Measurements from ENCODE around the gene MAT1A. TPM values are rescaled to one million over a fixed set of nuclear protein-coding genes. Genes with fewer than 3 reads are reported as not detected.

The MAT1A gene
- total and polyA plus RNA-seq, 2 experiments from 2014 or later = 0.97 to 8.0 TPM

GRCh38 chr10:80321183-80321582 lies 31.7 kb upstream of the MAT1A start (continued):
- TF ChIP-seq, protein P1, sequence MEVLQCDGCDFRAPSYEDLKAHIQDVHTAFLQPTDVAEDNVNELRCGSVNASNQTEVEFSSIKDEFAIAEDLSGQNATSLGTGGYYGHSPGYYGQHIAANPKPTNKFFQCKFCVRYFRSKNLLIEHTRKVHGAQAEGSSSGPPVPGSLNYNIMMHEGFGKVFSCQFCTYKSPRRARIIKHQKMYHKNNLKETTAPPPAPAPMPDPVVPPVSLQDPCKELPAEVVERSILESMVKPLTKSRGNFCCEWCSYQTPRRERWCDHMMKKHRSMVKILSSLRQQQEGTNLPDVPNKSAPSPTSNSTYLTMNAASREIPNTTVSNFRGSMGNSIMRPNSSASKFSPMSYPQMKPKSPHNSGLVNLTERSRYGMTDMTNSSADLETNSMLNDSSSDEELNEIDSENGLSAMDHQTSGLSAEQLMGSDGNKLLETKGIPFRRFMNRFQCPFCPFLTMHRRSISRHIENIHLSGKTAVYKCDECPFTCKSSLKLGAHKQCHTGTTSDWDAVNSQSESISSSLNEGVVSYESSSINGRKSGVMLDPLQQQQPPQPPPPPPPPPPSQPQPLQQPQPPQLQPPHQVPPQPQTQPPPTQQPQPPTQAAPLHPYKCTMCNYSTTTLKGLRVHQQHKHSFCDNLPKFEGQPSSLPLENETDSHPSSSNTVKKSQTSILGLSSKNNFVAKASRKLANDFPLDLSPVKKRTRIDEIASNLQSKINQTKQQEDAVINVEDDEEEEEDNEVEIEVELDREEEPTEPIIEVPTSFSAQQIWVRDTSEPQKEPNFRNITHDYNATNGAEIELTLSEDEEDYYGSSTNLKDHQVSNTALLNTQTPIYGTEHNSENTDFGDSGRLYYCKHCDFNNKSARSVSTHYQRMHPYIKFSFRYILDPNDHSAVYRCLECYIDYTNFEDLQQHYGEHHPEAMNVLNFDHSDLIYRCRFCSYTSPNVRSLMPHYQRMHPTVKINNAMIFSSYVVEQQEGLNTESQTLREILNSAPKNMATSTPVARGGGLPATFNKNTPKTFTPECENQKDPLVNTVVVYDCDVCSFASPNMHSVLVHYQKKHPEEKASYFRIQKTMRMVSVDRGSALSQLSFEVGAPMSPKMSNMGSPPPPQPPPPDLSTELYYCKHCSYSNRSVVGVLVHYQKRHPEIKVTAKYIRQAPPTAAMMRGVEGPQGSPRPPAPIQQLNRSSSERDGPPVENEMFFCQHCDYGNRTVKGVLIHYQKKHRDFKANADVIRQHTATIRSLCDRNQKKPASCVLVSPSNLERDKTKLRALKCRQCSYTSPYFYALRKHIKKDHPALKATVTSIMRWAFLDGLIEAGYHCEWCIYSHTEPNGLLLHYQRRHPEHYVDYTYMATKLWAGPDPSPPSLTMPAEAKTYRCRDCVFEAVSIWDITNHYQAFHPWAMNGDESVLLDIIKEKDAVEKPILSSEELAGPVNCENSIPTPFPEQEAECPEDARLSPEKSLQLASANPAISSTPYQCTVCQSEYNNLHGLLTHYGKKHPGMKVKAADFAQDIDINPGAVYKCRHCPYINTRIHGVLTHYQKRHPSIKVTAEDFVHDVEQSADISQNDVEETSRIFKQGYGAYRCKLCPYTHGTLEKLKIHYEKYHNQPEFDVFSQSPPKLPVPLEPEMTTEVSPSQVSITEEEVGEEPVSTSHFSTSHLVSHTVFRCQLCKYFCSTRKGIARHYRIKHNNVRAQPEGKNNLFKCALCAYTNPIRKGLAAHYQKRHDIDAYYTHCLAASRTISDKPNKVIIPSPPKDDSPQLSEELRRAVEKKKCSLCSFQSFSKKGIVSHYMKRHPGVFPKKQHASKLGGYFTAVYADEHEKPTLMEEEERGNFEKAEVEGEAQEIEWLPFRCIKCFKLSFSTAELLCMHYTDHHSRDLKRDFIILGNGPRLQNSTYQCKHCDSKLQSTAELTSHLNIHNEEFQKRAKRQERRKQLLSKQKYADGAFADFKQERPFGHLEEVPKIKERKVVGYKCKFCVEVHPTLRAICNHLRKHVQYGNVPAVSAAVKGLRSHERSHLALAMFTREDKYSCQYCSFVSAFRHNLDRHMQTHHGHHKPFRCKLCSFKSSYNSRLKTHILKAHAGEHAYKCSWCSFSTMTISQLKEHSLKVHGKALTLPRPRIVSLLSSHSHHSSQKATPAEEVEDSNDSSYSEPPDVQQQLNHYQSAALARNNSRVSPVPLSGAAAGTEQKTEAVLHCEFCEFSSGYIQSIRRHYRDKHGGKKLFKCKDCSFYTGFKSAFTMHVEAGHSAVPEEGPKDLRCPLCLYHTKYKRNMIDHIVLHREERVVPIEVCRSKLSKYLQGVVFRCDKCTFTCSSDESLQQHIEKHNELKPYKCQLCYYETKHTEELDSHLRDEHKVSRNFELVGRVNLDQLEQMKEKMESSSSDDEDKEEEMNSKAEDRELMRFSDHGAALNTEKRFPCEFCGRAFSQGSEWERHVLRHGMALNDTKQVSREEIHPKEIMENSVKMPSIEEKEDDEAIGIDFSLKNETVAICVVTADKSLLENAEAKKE (CRISPR knock-in tag; IDR thresholded peaks at IDR 0.05) = no peak
- TF ChIP-seq, protein P2, sequence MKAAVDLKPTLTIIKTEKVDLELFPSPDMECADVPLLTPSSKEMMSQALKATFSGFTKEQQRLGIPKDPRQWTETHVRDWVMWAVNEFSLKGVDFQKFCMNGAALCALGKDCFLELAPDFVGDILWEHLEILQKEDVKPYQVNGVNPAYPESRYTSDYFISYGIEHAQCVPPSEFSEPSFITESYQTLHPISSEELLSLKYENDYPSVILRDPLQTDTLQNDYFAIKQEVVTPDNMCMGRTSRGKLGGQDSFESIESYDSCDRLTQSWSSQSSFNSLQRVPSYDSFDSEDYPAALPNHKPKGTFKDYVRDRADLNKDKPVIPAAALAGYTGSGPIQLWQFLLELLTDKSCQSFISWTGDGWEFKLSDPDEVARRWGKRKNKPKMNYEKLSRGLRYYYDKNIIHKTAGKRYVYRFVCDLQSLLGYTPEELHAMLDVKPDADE (IDR thresholded peaks at IDR 0.05) = no peak
- no peak for TF ChIP-seq CREB1 (CRISPR knock-in tag; IDR thresholded peaks at IDR 0.05; ENCODE audit: low read depth)
- TF ChIP-seq, protein P3, sequence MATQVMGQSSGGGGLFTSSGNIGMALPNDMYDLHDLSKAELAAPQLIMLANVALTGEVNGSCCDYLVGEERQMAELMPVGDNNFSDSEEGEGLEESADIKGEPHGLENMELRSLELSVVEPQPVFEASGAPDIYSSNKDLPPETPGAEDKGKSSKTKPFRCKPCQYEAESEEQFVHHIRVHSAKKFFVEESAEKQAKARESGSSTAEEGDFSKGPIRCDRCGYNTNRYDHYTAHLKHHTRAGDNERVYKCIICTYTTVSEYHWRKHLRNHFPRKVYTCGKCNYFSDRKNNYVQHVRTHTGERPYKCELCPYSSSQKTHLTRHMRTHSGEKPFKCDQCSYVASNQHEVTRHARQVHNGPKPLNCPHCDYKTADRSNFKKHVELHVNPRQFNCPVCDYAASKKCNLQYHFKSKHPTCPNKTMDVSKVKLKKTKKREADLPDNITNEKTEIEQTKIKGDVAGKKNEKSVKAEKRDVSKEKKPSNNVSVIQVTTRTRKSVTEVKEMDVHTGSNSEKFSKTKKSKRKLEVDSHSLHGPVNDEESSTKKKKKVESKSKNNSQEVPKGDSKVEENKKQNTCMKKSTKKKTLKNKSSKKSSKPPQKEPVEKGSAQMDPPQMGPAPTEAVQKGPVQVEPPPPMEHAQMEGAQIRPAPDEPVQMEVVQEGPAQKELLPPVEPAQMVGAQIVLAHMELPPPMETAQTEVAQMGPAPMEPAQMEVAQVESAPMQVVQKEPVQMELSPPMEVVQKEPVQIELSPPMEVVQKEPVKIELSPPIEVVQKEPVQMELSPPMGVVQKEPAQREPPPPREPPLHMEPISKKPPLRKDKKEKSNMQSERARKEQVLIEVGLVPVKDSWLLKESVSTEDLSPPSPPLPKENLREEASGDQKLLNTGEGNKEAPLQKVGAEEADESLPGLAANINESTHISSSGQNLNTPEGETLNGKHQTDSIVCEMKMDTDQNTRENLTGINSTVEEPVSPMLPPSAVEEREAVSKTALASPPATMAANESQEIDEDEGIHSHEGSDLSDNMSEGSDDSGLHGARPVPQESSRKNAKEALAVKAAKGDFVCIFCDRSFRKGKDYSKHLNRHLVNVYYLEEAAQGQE (IDR thresholded peaks at IDR 0.05; ENCODE audit: unreplicated experiment) = no peak

GRCh38 chr10:80320377-80320776 lies 30.9 kb upstream of the MAT1A start:
- H3K9me3 Mint-ChIP-seq = no peaks in the 10 kb centered on the region; the same call in 2 of the 3 replicates
- Histone ChIP-seq H2AFZ (no peak overlapping the region), H3K4me2 (no peak overlapping the region), H3F3A (replicated peaks; ENCODE audit: low read depth) (no peaks in the 10 kb centered on the region), H3K4me1 (ENCODE audit: insufficient read depth) (peaks cover 8% of the 10 kb centered on the region), H3K36me3 (ENCODE audit: insufficient read depth) (no peaks in the 10 kb centered on the region), H3K27me3 (ENCODE audit: insufficient read depth) (no peaks in the 10 kb centered on the region), H3K79me2 (replicated peaks; ENCODE audit: insufficient read depth) (no peaks in the 10 kb centered on the region), H3K27ac (ENCODE audit: low read depth) (no peak overlapping the region), H3K9me2 (ENCODE audit: insufficient read depth) (no peaks in the 10 kb centered on the region), H4K20me1 (replicated peaks; ENCODE audit: insufficient read depth) (no peaks in the 10 kb centered on the region), H3K4me3 (no peak overlapping the region)
- H3K27ac Mint-ChIP-seq = no peak overlapping the region
- no peak for DNase-seq (ENCODE audit: low spot score)
- H3K4me1 Mint-ChIP-seq = peaks cover 4% of the 10 kb centered on the region; the same call in 2 of the 3 replicates
- no peaks in the 10 kb centered on the region for H3K36me3 Mint-ChIP-seq (ENCODE audit: low read depth)
- H3K27me3 Mint-ChIP-seq (ENCODE audit: insufficient read depth, low read depth, poor library complexity) = no peaks in the 10 kb centered on the region
- ATAC-seq = no peak
- no peak overlapping the region for H3K4me3 Mint-ChIP-seq
- TF ChIP-seq CTCF (conservative IDR thresholded peaks at IDR 0.05; ENCODE audit: low read depth in 2 of 2) (no peak), STAT1 (IDR thresholded peaks at IDR 0.05; ENCODE audit: unreplicated experiment) (no peak), ZNF331 (CRISPR knock-in tag; IDR thresholded peaks at IDR 0.05; ENCODE audit: low read depth) (no peak), EZH2phosphoT487 (IDR thresholded peaks at IDR 0.05; ENCODE audit: unreplicated experiment) (no peak), CREB1 (CRISPR knock-in tag; IDR thresholded peaks at IDR 0.05; ENCODE audit: low read depth) (no peak)
- TF ChIP-seq, protein P3 (IDR thresholded peaks at IDR 0.05; ENCODE audit: unreplicated experiment) = no peak
